Natural killer cell (primary cell): ENCODE measurements around the gene GIPC2. TPM values are rescaled to one million over a fixed set of nuclear protein-coding genes. Genes with fewer than 3 reads are reported as not detected.

Source experiments
- ATAC-seq, 3 donors: fragments of 150-1000 bp in 2 of 3; fragments of 200-7000 bp in 1 of 3; cut with Tn5 transposase; 1 replicate in 1 of 3; 2 replicates in 2 of 3; pipeline ENCODE4 v1.10.0; 2021; ENCODE audit warnings: mild to moderate bottlenecking in 2 of 3, moderate library complexity in 2 of 3
- DNase-seq, 2 donors: peaks; one replicate each; pipeline versions ENCODE4 v3.0.0 to v3.0.0-alpha.2; 2013 to 2021; ENCODE audit warnings: mixed read lengths in 1 of 2
- H3K27ac ChIP-seq: one replicate; pipeline ENCODE4 v1.5.1; 2013; ENCODE audit warnings: mild to moderate bottlenecking, low read length
- H3K27me3 ChIP-seq: one replicate; pipeline ENCODE4 v1.6.1; 2013; ENCODE audit warnings: low read length; ENCODE audit not compliant: control insufficient read depth, insufficient read depth
- H3K36me3 ChIP-seq: one replicate; pipeline ENCODE4 v1.6.1; 2013; ENCODE audit warnings: low read length; ENCODE audit not compliant: control insufficient read depth, insufficient read depth
- H3K4me1 ChIP-seq: one replicate; pipeline ENCODE4 v1.6.1; 2013; ENCODE audit warnings: low read length; ENCODE audit not compliant: control insufficient read depth, insufficient read depth
- H3K4me3 ChIP-seq: one replicate; pipeline ENCODE4 v1.5.1; 2013; ENCODE audit warnings: low read length
- H3K9me3 ChIP-seq: one replicate; pipeline ENCODE4 v1.6.1; 2013; ENCODE audit warnings: low read length; ENCODE audit not compliant: control insufficient read depth, insufficient read depth
- H3K27ac Mint-ChIP-seq, 2 donors: one replicate each; pipeline ENCODE4 v1.8.0; 2022; ENCODE audit warnings: mild to moderate bottlenecking in 2 of 2, mixed read lengths in 2 of 2, moderate library complexity in 1 of 2
- H3K27me3 Mint-ChIP-seq, 2 donors: one replicate each; pipeline ENCODE4 v1.8.0; 2022; ENCODE audit warnings: low read depth in 2 of 2, mixed read lengths in 2 of 2
- H3K36me3 Mint-ChIP-seq: one replicate; pipeline ENCODE4 v1.8.0; 2022; ENCODE audit warnings: mixed read lengths
- H3K4me1 Mint-ChIP-seq, 2 donors: one replicate each; pipeline ENCODE4 v1.8.0; 2022; ENCODE audit warnings: mixed read lengths in 2 of 2
- H3K4me3 Mint-ChIP-seq: one replicate; pipeline ENCODE4 v1.8.0; 2022; ENCODE audit warnings: mild to moderate bottlenecking, moderate library complexity, mixed read lengths
- H3K9me3 Mint-ChIP-seq, 2 donors: one replicate each; pipeline ENCODE4 v1.8.0; 2022; ENCODE audit warnings: mixed read lengths in 2 of 2
- CTCF ChIP-seq: fragments of 200-600 bp; IDR thresholded peaks from one replicate; pipeline ENCODE4 v1.8.0; 2022; ENCODE audit warnings: antibody characterized with exemption
- WGBS: methylation state at CpG from one replicate; pipeline ENCODE4 v1.1.7; 2013; ENCODE audit warnings: missing lambda C conversion rate; ENCODE audit not compliant: insufficient coverage; 5-methylcytosine and 5-hydroxymethylcytosine counted together
- intact Hi-C: fragments of 100-400 bp; cut with micrococcal nuclease; formaldehyde crosslinking; loops from one replicate; pipeline ENCODE4 v1.14.2; 2022
- total RNA-seq, 4 donors: library from RNA; stranded (reverse); fragments of 120-200 nt in 1 of 4; gene quantifications; one replicate each; pipeline versions ENCODE4 v1.2.3 to v1.2.4, GENCODE V29; 2013 to 2022

The GIPC2 gene
- total RNA-seq, 3 donors from 2014 or later (not counting 1 experiment from before 2014, with no cell fraction given), result not detected

GRCh38 chr1:78069784-78070183, 24.0 kb downstream of the GIPC2 start:
- Histone ChIP-seq H3K4me1 (no peaks in the 10 kb centered on the region), H3K4me3 (no peak overlapping the region), H3K36me3 (no peaks in the 10 kb centered on the region), H3K27ac (no peak overlapping the region), H3K27me3 (no peaks in the 10 kb centered on the region), H3K9me3 (no peaks in the 10 kb centered on the region)
- intact Hi-C loops, result no loop called here
- Mint-ChIP-seq H3K4me3 (no peak overlapping the region), H3K9me3 (no peaks in the 10 kb centered on the region), H3K27ac (no peak overlapping the region), H3K4me1 (no peaks in the 10 kb centered on the region), H3K36me3 (no peaks in the 10 kb centered on the region), H3K27me3 (peaks cover 7 to 25% of the 10 kb centered on the region in 2 donors)
- DNase-seq (no peak), ATAC-seq (no peak)
- 93% methylated on average over 2 of the region's 2 CpGs for WGBS
- TF ChIP-seq CTCF, result no peak

DNA sequence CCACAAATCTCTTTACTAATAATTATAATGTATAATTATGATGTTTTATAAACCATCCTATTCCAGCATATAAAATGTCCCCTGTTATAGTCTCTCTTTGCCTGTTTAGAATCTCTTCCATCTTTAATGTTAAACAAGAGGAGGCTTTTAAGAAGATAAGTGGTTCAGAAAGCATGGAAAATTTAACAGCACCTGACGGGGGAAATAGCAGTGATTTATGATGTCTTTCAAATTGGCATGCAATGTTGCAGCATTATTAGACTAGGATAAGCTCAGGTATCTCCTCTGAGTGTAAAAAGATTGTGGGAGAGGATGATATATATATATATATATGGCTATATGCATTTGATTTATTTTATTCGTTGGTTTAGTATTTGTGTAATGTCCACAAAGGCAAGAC, 24.4 kb downstream of the GIPC2 start:
- H3K4me1 Mint-ChIP-seq, result no peaks in the 10 kb centered on the region
- 92% methylated on average over 1 of the region's 2 CpGs for WGBS
- ATAC-seq, result no peak
- Histone ChIP-seq H3K27ac (no peak overlapping the region), H3K36me3 (no peaks in the 10 kb centered on the region), H3K4me1 (no peaks in the 10 kb centered on the region), H3K9me3 (no peaks in the 10 kb centered on the region), H3K27me3 (no peaks in the 10 kb centered on the region), H3K4me3 (no peak overlapping the region)
- intact Hi-C loops, result no loop called here
- no peak overlapping the region for H3K4me3 Mint-ChIP-seq
- peaks cover 7 to 25% of the 10 kb centered on the region in 2 donors for H3K27me3 Mint-ChIP-seq
- H3K27ac Mint-ChIP-seq, result no peak overlapping the region
- H3K9me3 Mint-ChIP-seq, result no peaks in the 10 kb centered on the region
- no peaks in the 10 kb centered on the region for H3K36me3 Mint-ChIP-seq
- no peak for TF ChIP-seq CTCF
- no peak for DNase-seq

DNA sequence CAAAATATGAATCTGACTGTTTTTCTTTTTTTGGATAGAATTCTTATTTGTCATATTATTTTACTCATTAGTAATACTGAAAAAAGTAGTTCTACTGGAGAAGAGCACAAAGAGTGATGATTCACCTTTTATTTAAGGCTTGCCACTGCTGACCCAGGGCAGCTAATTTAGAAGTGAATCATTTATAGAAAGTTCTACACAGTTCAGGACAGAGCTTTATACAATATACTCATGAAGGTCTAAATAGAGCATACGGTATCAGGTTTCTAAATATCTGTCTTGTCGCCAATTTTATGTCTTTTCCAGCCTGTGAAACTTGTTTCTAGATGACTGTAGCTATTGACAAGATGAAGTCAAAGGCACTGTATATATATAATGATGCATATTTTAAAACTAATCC, 25.0 kb downstream of the GIPC2 start:
- Mint-ChIP-seq H3K36me3 (no peaks in the 10 kb centered on the region), H3K27me3 (peaks cover 7 to 25% of the 10 kb centered on the region in 2 donors), H3K4me1 (no peaks in the 10 kb centered on the region), H3K4me3 (no peak overlapping the region), H3K27ac (no peak overlapping the region), H3K9me3 (no peaks in the 10 kb centered on the region)
- 50% methylated on average over 1 of the region's 2 CpGs for WGBS
- H3K27me3 ChIP-seq, result no peaks in the 10 kb centered on the region
- intact Hi-C loops, result no loop called here
- no peak for TF ChIP-seq CTCF
- ATAC-seq (no peak), DNase-seq (no peak)
- H3K9me3 ChIP-seq, result no peaks in the 10 kb centered on the region
- H3K27ac ChIP-seq, result no peak overlapping the region
- no peak overlapping the region for H3K4me3 ChIP-seq
- no peaks in the 10 kb centered on the region for H3K4me1 ChIP-seq
- no peaks in the 10 kb centered on the region for H3K36me3 ChIP-seq

- intact Hi-C loops, result no loop called here
- H3K27ac Mint-ChIP-seq, result no peak overlapping the region
- no peak for TF ChIP-seq CTCF
- H3K36me3 ChIP-seq, result no peaks in the 10 kb centered on the region
- 78% methylated on average over 5 of the region's 5 CpGs for WGBS
- no peak overlapping the region for H3K4me3 ChIP-seq
- no peaks in the 10 kb centered on the region for H3K4me1 Mint-ChIP-seq
- no peaks in the 10 kb centered on the region for H3K36me3 Mint-ChIP-seq
- H3K9me3 Mint-ChIP-seq, result no peaks in the 10 kb centered on the region
- no peak overlapping the region for H3K27ac ChIP-seq
- no peaks in the 10 kb centered on the region for H3K9me3 ChIP-seq
- no peaks in the 10 kb centered on the region for H3K27me3 ChIP-seq
- H3K4me3 Mint-ChIP-seq, result no peak overlapping the region
- no peaks in the 10 kb centered on the region for H3K4me1 ChIP-seq
- ATAC-seq (no peak), DNase-seq (no peak)
- peaks cover 7 to 25% of the 10 kb centered on the region in 2 donors for H3K27me3 Mint-ChIP-seq
Measured at GRCh38 chr1:78071696-78072095, 25.9 kb downstream of the GIPC2 start.
